K562 (cell line): Measurements from ENCODE around the gene WEE1. TPM values are rescaled to one million over a fixed set of nuclear protein-coding genes. Genes with fewer than 3 reads are reported as not detected.

Experiments used
- CEBPB ChIP-seq: fragments of 450-650 bp; IDR thresholded peaks from 2 replicates; pipeline ENCODE4 v1.6.1; 2016; ENCODE audit warnings: missing genetic modification characterization, missing compliant biosample characterization
- CXXC5 ChIP-seq: fragments of 250-450 bp; sonication (Bioruptor Pico); IDR thresholded peaks from 2 replicates; pipeline ENCODE4 v1.8.0; 2022; ENCODE audit warnings: inconsistent platforms, mild to moderate bottlenecking, moderate library complexity
- DDX20 ChIP-seq: fragments of 450-650 bp; IDR thresholded peaks from 2 replicates; pipeline ENCODE4 v1.6.1; 2016; ENCODE audit warnings: missing genetic modification characterization, low read depth, mild to moderate bottlenecking, missing compliant biosample characterization, moderate library complexity
- FOSL1 ChIP-seq: fragments of 200-800 bp; sonication (Bioruptor generic); conservative IDR thresholded peaks from 2 replicates; pipeline ENCODE4 v1.6.1; 2016; ENCODE audit warnings: missing genetic modification characterization, missing compliant biosample characterization
- FUS ChIP-seq: fragments of 200-400 bp; formaldehyde crosslinking; optimal IDR thresholded peaks from 2 replicates; pipeline ENCODE3; 2017; ENCODE audit warnings: low read depth, low read length
- GTF3C2 ChIP-seq: IDR thresholded peaks from 3 replicates; pipeline ENCODE4 v1.6.1; 2011; ENCODE audit warnings: borderline replicate concordance, mild to moderate bottlenecking, moderate library complexity; ENCODE audit not compliant: insufficient read length; ENCODE audit errors: extremely low read depth
- MBD2 ChIP-seq: sonication (generic); IDR thresholded peaks from 2 replicates; pipeline ENCODE4 v1.6.1; 2016; ENCODE audit warnings: low read depth, borderline replicate concordance
- MTF1 ChIP-seq: fragments of 250-450 bp; sonication (Bioruptor Pico); IDR thresholded peaks from 2 replicates; pipeline ENCODE4 v1.9.0; 2021; ENCODE audit warnings: moderate library complexity, mild to moderate bottlenecking, inconsistent platforms, borderline replicate concordance
- POLR3A ChIP-seq: IDR thresholded peaks from 2 replicates; pipeline ENCODE4 v1.6.1; 2011; ENCODE audit warnings: borderline replicate concordance, mild to moderate bottlenecking, moderate library complexity; ENCODE audit not compliant: insufficient read length, insufficient read depth; ENCODE audit errors: extremely low read depth
- PURB ChIP-seq: sonication (generic); formaldehyde crosslinking; IDR thresholded peaks from 2 replicates; pipeline ENCODE4 v1.9.0; 2021; ENCODE audit warnings: low read depth, mild to moderate bottlenecking, missing genetic modification reagents
- TBL1XR1 ChIP-seq, 2 experiments: IDR thresholded peaks; 2 replicates each; pipeline ENCODE4 v1.6.1; 2012; ENCODE audit warnings: improper control_type of control experiment in 2 of 2, low read length in 2 of 2, mild to moderate bottlenecking in 1 of 2
- ZC3H8 ChIP-seq: fragments of 450-650 bp; IDR thresholded peaks from 2 replicates; pipeline ENCODE4 v1.6.1; 2017
- ZNF24 ChIP-seq: fragments of 450-650 bp; IDR thresholded peaks from 2 replicates; pipeline ENCODE4 v1.6.1; 2016
- ZNF586 ChIP-seq: fragments of 450-650 bp; formaldehyde crosslinking; conservative IDR thresholded peaks from 2 replicates; pipeline ENCODE4 v1.4.0; 2020; ENCODE audit warnings: mild to moderate bottlenecking, moderate library complexity
- polyA plus RNA-seq, 8 experiments: library from polyadenylated mRNA; depleted of rRNA in 4 of 8; stranded (reverse) in 5 of 8; unstranded in 3 of 8; fragments of >200 nt; fragmentation: Nextera tagmentation in 2 of 8; fragmentation: Illumina TruSeq in 1 of 8; extraction: Ambion mirVana in 2 of 8; extraction: Trizol in 1 of 8; gene quantifications; 2 replicates each; pipeline versions ENCODE4 v1.2.1 to v1.2.3, GENCODE V29; 2011 to 2014; ENCODE audit warnings: inconsistent platforms in 1 of 8, missing spikeins in 1 of 8
- total RNA-seq, 7 experiments: library from RNA; depleted of rRNA in 6 of 7; stranded (reverse); fragments of >200 nt in 6 of 7; fragmentation: Illumina TruSeq in 2 of 7; extraction: Trizol in 2 of 7; gene quantifications; 2 replicates each; pipeline versions ENCODE4 v1.2.1 to v1.2.3, GENCODE V29; 2011 to 2021; ENCODE audit warnings: low replicate concordance in 1 of 7
- TF ChIP-seq, protein P1 (sequence below): fragments of 250-450 bp; sonication (Bioruptor Pico); IDR thresholded peaks from 2 replicates; pipeline ENCODE4 v1.4.0; 2020
- TF ChIP-seq, protein P2 (sequence below), 2 experiments: IDR thresholded peaks in 1 of 2; conservative IDR thresholded peaks in 1 of 2; 2 replicates each; pipeline ENCODE4 v1.6.1; 2016; ENCODE audit warnings: low read depth in 2 of 2, mild to moderate bottlenecking in 1 of 2, missing compliant biosample characterization in 1 of 2, missing genetic modification characterization in 1 of 2, moderate library complexity in 1 of 2

The WEE1 gene
- total and polyA plus RNA-seq, 9 of the 15 experiments (the other 6 are each of a cell fraction or from before 2014, with no cell fraction given) = 21.9 to 99.0 (median 67.4) TPM

GRCh38 chr11:9535189-9535781, 38.2 kb upstream of the WEE1 start (continued):
- TF ChIP-seq CXXC5 (CRISPR knock-in tag) (0 out of 2 replicates have a peak, but pooled peaks have one; percentile 12), CEBPB (peak; percentile 83), MTF1 (CRISPR knock-in tag) (no peak), FOSL1 (no peak), ZC3H8 (no peak), PURB (CRISPR knock-in tag) (no peak), TBL1XR1 (IDR thresholded peaks at IDR 0.05; ENCODE audit: low read length in 2 of 2) (peak in 1 of 2 experiments; percentile 59; a peak in 1 of 4 replicates), MBD2 (no peak), ZNF586 (CRISPR knock-in tag) (no peak), ZNF24 (0 out of 2 replicates have a peak, but pooled peaks have one; percentile 11), POLR3A (no peak), FUS (no peak), DDX20 (no peak), GTF3C2 (peak; percentile 28)
- TF ChIP-seq, protein P1, sequence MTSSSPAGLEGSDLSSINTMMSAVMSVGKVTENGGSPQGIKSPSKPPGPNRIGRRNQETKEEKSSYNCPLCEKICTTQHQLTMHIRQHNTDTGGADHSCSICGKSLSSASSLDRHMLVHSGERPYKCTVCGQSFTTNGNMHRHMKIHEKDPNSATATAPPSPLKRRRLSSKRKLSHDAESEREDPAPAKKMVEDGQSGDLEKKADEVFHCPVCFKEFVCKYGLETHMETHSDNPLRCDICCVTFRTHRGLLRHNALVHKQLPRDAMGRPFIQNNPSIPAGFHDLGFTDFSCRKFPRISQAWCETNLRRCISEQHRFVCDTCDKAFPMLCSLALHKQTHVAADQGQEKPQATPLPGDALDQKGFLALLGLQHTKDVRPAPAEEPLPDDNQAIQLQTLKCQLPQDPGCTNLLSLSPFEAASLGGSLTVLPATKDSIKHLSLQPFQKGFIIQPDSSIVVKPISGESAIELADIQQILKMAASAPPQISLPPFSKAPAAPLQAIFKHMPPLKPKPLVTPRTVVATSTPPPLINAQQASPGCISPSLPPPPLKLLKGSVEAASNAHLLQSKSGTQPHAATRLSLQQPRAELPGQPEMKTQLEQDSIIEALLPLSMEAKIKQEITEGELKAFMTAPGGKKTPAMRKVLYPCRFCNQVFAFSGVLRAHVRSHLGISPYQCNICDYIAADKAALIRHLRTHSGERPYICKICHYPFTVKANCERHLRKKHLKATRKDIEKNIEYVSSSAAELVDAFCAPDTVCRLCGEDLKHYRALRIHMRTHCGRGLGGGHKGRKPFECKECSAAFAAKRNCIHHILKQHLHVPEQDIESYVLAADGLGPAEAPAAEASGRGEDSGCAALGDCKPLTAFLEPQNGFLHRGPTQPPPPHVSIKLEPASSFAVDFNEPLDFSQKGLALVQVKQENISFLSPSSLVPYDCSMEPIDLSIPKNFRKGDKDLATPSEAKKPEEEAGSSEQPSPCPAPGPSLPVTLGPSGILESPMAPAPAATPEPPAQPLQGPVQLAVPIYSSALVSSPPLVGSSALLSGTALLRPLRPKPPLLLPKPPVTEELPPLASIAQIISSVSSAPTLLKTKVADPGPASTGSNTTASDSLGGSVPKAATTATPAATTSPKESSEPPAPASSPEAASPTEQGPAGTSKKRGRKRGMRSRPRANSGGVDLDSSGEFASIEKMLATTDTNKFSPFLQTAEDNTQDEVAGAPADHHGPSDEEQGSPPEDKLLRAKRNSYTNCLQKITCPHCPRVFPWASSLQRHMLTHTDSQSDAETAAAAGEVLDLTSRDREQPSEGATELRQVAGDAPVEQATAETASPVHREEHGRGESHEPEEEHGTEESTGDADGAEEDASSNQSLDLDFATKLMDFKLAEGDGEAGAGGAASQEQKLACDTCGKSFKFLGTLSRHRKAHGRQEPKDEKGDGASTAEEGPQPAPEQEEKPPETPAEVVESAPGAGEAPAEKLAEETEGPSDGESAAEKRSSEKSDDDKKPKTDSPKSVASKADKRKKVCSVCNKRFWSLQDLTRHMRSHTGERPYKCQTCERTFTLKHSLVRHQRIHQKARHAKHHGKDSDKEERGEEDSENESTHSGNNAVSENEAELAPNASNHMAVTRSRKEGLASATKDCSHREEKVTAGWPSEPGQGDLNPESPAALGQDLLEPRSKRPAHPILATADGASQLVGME (CRISPR knock-in tag) = no peak
- TF ChIP-seq, protein P2, sequence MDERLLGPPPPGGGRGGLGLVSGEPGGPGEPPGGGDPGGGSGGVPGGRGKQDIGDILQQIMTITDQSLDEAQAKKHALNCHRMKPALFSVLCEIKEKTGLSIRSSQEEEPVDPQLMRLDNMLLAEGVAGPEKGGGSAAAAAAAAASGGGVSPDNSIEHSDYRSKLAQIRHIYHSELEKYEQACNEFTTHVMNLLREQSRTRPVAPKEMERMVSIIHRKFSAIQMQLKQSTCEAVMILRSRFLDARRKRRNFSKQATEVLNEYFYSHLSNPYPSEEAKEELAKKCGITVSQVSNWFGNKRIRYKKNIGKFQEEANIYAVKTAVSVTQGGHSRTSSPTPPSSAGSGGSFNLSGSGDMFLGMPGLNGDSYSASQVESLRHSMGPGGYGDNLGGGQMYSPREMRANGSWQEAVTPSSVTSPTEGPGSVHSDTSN (CRISPR knock-in tag; IDR thresholded peaks at IDR 0.05; ENCODE audit: low read depth) = no peak
- TF ChIP-seq, protein P2 (tag; conservative IDR thresholded peaks at IDR 0.05; ENCODE audit: low read depth) = peak; percentile 34; the same call in 1 of the 2 replicates
